NCI-H1694 treated with DMSO at 0.1 percent for 48 hours (cell line): ENCODE results near the gene DENND1A.
"Not testable (repeated sequence)": the region's sequence is repeated elsewhere in the genome, so short reads cannot be mapped to it uniquely, and the experiment has no call there.

Source experiments
- DNase-seq: peaks from one replicate; lab custom pipeline; 2025; lab: John Stamatoyannopoulos, UW

The DENND1A gene

DNA sequence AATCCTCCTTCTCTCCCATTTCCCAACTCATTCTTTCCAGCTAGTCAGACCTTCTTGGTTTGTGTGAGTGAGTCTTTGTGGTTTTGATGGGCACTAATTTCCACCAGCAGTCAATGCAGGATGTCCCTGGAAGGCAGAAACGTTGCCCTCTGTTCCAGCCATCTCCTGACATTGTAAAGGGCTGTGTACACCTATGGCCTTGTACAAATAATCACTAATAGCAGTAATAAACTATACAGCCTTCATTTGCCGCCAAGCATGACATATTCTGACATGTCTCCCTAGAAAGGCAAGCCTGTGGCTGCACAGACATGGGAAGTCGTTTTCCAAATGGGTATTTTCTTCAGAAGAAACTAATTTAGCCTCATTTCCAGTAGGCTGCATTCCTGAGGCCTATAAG, 18.4 kb upstream of the DENND1A start:
- DNase-seq = no peak

DNA sequence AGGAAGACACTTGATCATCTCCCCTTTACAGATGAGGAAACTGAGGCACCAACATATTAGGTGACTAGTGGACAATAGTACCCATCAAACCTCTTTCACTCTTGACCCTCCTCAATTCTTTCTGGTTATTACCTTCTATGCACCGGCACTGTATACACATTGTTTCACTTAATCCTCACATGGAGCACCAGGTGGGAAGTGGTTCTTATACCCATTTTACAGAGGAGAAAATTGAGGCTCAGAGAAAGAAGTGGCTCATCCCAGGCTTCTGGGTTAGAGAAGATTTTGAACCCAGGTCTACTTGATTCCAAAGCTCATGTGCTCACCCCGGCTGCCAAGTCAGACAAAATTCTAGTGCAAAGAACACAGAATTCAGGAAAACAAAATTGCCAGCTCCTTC, 17.4 kb upstream of the DENND1A start:
- DNase-seq = no peak

GRCh38 chr9:123946101-123946821, 16.3 kb upstream of the DENND1A start:
- no peak for DNase-seq

GRCh38 chr9:123945532-123945931, 15.6 kb upstream of the DENND1A start:
- no peak for DNase-seq

GRCh38 chr9:123944464-123944863, 14.5 kb upstream of the DENND1A start:
- DNase-seq = not testable (repeated sequence)

DNA sequence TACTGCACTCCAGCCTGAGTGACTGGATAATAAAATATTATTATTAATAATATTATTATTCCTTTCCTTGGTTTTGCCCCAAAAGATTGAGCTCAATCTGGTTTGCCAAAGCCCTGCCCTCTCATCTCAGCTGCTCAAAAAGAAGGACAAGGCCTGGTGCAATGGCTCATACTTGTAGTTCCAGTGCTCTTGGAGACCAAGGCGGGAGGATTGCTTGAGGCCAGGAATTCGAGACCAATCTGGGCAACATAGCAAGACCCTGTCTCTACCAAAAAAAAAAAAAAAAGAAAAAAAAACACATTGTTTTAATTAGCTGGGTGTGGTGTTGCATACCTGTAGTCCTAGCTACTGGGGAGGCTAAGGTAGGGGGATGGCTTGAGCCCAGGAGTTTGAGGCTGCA, 13.7 kb upstream of the DENND1A start:
- no peak for DNase-seq

DNA sequence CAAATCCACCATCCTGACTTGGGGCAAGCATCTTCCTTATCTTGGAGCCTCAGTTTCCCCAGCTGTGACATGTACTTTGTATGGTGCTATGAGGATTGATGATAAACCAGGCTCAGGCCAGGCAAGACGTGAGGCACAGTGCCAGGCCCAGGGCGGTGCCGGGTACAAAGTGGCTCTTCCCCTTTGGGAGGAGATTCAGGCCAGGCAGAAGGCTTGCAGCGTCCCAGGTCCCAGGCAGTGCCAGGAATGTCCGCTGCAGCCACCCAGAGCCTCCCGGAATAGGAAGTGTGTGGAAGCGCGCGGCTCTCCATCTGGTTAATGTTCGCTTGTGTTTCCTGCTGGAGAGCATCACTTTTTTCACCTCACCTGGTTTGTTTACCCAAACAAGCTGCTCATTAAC, 12.6 kb upstream of the DENND1A start:
- no peak for DNase-seq

GRCh38 chr9:123941524-123942070, 11.7 kb upstream of the DENND1A start:
- DNase-seq = no peak

GRCh38 chr9:123940721-123941523, 11.0 kb upstream of the DENND1A start:
- no peak for DNase-seq

DNA sequence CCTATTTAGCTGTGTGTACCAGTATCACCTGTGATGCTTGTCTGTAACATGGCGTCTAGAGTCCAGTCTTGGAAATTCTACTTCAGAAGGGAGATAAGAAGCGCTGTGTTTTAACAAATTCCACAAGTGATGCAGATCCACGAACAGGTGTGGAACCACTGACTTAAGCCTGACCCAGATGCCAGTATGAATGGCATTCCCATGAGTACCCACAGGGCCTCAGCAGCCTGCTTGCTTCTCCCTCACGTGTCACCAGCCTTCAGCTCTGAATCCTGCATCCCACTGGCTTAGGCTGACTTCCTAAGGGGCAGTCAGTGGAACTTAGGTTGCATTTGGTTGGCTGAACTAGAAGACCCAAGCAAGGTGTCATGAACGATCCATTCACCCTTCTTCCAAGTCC, 8.5 kb upstream of the DENND1A start:
- no peak for DNase-seq

GRCh38 chr9:123936575-123936974, 6.6 kb upstream of the DENND1A start:
- DNase-seq = not testable (repeated sequence)

GRCh38 chr9:123933440-123934212, 3.7 kb upstream of the DENND1A start:
- DNase-seq = no peak

DNA sequence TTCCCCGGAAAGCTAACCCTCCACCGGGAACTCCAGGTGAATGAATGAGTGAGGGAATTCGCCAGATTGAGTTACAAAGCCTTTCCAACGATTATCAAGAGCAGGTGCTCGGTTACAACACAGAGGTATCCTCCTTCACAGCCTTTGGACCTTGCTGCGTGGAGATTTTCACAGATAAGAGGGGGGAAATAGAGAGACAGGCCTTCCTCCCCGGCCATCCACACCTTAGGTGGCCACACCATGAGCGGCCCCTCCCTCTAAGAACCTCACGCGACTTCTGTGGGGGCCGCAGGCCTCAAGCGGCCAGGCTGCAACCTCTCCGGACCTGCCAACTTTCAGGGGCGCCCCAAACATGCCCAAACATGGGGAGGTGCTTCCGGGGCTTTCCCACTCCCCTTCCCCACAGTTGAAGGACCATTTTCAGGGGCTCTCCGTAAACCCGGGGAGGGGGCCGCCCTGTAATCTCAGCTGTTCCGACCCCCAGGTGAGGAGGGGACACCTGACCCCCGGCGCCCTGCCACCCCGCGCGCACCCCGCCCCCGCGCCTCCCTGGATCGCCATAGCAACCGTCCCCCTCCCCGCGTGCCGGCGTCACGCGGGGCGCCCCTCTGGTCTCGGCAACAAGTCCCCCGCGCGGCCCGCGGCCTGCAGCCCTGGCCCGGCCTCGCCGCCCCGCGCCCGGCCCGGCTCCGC, 603 bp downstream of the DENND1A start:
- DNase-seq = no peak

DNA sequence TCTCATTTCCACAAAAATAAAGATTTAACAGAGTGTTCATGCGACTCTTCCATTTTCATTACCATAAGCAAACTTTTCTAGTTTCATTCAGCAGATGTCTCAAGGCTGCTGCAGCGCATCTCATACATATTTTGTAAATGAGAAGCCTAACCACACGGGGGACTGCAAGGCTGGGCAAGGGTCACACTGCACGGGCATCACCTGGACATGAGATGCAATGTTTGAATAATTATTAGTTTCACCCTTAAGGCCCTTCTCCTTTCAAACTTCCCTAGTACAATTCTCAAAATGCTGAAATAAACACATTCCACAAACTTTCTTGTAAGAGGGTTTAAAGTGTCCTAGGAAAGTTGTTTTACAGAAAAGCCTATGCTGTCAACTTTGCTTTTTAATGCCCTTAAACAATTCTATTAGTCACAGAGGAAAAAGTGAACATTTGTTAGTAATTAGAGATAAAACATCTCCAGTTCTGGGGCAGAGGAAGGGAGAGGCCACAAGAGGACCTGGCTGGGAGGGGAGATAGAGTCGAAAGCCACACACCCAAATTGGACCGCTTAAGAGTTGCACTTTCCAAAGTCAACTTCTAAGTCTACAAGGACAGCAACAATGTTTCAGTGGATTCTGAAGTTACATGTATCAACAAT, 1.3 kb downstream of the DENND1A start:
- DNase-seq = no peak

GRCh38 chr9:123927625-123928532, 2.0 kb downstream of the DENND1A start:
- DNase-seq = no peak

DNA sequence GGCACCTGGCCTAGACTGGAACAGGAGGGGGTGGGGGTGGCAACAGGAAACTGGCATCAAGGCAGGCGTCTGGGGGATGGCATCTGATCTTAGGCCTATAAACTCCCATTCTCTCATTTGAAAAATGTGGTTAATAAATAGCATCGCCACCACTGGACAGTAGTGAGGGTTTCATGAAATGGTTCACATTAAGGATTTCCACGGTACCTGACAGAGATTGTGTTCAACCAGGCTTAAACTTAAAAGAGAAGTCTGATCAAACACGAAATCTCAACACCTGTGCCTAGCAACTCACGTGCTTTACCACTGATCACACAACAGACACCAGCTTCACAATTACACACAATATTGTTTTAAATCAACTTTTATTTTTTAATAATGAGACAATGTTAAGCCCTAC, 3.0 kb downstream of the DENND1A start:
- DNase-seq = no peak

DNA sequence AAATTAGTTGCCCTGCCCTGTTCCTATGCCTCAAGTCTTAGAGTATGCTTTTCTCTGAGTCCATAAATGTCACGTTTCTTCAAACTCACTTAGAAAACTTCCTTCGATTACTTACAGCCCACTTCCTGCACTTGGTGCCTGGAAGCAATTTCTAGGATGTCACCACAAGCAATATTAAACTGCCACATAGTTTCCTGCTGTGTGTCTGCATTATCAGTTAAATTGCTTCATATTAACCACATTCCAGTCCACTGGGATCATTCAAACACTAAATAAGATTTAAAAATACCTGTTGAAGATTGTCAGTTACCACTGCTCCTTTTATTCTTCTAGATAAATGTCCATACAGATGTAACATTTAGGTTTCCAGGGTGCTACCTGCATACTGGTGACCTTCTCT, 4.1 kb downstream of the DENND1A start:
- no peak for DNase-seq

DNA sequence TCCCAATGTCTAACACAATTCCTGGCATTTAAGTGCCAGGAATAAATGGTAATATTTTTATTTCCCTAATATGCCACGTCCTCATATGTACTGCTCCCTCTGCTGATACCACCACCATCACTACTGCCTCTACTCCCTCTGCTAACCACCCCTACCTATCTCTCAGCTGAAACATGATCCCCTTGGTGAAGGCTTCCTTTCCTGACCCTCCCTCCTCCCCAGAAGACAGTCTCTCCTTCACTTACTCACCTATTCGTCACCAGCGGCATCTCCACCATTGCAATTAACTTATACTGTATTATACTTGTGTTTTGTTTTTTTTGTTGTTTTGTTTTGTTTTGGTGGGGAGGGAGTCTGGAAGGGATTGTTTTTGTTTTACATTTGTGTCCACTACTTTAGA, 4.8 kb downstream of the DENND1A start:
- no peak for DNase-seq

- DNase-seq = no peak
These were observed 5.2 kb downstream of the DENND1A start for GRCh38 chr9:123924727-123925126.

DNA sequence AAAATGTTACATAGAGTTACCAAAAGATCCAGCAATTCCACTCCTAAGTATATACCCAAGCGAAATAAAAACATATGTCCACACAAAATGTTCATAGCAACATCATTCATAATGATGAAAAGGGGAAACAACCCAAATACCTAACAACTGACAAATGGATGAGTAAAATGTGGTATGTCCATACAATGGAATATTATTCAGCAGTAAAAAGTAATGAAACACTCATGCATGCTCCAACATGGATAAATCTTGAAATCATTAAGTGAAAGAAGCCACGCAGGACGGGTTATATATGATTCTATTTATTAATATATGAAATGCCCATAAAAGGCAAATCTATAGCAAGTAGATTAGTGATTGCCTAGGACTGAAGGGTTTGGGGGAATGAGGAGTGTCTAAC, 6.0 kb downstream of the DENND1A start:
- no peak for DNase-seq
